ENCODE results near the gene BCDIN3D.

BCDIN3D gene

GRCh38 chr12:49801141-49802063, 41.5 kb downstream of the BCDIN3D start:
- Histone ChIP-seq H3K9me3 (ENCODE audit: low read length) (no peaks in the 10 kb centered on the region), H3K27ac (ENCODE audit: low read depth, low read length) (no peak overlapping the region), H3K4me3 (ENCODE audit: low read depth in 1 of 2, low read length in 2 of 2) (no peak overlapping the region), H3K27me3 (ENCODE audit: control insufficient read depth in 1 of 2, insufficient read depth in 2 of 2, low read length in 2 of 2) (no peaks in the 10 kb centered on the region), H3K9ac (ENCODE audit: low read length) (no peak overlapping the region), H3K36me3 (ENCODE audit: insufficient read depth, low read length) (peaks cover 74% of the 10 kb centered on the region), H3K4me1 (ENCODE audit: insufficient read depth, low read length) (no peaks in the 10 kb centered on the region)

GRCh38 chr12:49800421-49801140, 42.3 kb downstream of the BCDIN3D start:
- H3K9ac ChIP-seq (ENCODE audit: low read length): no peak overlapping the region
- peaks cover 68% of the 10 kb centered on the region for H3K36me3 ChIP-seq (ENCODE audit: insufficient read depth, low read length)
- H3K4me1 ChIP-seq (ENCODE audit: insufficient read depth, low read length): no peaks in the 10 kb centered on the region
- no peak overlapping the region for H3K27ac ChIP-seq (ENCODE audit: low read depth, low read length)
- no peaks in the 10 kb centered on the region for H3K9me3 ChIP-seq (ENCODE audit: low read length)
- no peaks in the 10 kb centered on the region for H3K27me3 ChIP-seq (ENCODE audit: control insufficient read depth in 1 of 2, insufficient read depth in 2 of 2, low read length in 2 of 2)
- H3K4me3 ChIP-seq (ENCODE audit: low read depth in 1 of 2, low read length in 2 of 2): no peak overlapping the region

DNA sequence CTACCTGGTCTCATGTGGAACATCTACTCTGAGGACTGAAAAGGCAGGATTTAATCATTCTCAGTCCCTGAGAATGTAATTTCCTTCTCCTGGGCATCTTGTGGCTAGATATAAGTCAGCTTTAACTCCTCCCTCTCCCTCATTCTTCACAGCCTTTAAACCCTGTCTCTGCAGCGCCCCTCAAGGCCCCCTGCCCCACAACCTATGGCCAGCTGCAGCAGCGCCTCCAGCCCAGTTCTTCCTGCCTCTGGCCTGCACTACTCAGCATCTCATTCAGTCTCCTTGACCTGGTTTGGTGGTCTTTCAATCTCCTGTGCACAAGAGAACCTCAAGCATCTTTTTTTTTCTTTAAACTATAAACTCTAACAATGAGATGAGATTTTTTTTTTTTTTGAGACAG, 44.0 kb downstream of the BCDIN3D start:
- H3K4me1 ChIP-seq (ENCODE audit: insufficient read depth, low read length): no peaks in the 10 kb centered on the region
- H3K9me3 ChIP-seq (ENCODE audit: low read length): no peaks in the 10 kb centered on the region
- no peaks in the 10 kb centered on the region for H3K27me3 ChIP-seq (ENCODE audit: control insufficient read depth in 1 of 2, insufficient read depth in 2 of 2, low read length in 2 of 2)
- no peak overlapping the region for H3K9ac ChIP-seq (ENCODE audit: low read length)
- peaks cover 51% of the 10 kb centered on the region for H3K36me3 ChIP-seq (ENCODE audit: insufficient read depth, low read length)
- H3K27ac ChIP-seq (ENCODE audit: low read depth, low read length): no peak overlapping the region
- no peak overlapping the region for H3K4me3 ChIP-seq (ENCODE audit: low read depth in 1 of 2, low read length in 2 of 2)

DNA sequence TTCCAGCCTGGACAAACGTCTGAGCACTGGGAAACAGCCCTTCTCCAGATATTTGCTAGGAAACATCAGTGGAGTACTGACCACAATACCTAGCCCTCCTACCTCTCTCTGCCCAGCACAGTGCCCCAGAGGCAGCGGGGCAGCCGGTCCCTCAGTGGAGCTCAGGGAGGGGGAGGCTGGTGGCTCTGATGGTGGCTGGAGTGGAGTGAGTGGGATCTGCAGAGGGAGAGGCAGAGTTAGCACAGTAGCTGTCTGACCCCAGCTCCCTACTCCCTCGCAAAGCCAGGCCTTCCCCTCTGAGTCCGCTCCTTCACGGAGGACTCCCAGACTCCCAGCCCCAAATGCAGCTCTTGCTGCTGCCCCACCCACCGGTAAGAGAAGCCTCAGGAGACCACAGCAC, 44.7 kb downstream of the BCDIN3D start:
- no peaks in the 10 kb centered on the region for H3K4me1 ChIP-seq (ENCODE audit: insufficient read depth, low read length)
- no peak overlapping the region for H3K27ac ChIP-seq (ENCODE audit: low read depth, low read length)
- H3K4me3 ChIP-seq (ENCODE audit: low read depth in 1 of 2, low read length in 2 of 2): no peak overlapping the region
- no peaks in the 10 kb centered on the region for H3K9me3 ChIP-seq (ENCODE audit: low read length)
- no peaks in the 10 kb centered on the region for H3K27me3 ChIP-seq (ENCODE audit: control insufficient read depth in 1 of 2, insufficient read depth in 2 of 2, low read length in 2 of 2)
- H3K9ac ChIP-seq (ENCODE audit: low read length): no peak overlapping the region
- H3K36me3 ChIP-seq (ENCODE audit: insufficient read depth, low read length): peaks cover 44% of the 10 kb centered on the region

- Histone ChIP-seq H3K4me1 (ENCODE audit: insufficient read depth, low read length) (no peaks in the 10 kb centered on the region), H3K4me3 (ENCODE audit: low read depth in 1 of 2, low read length in 2 of 2) (no peak overlapping the region), H3K9me3 (ENCODE audit: low read length) (no peaks in the 10 kb centered on the region), H3K27me3 (ENCODE audit: control insufficient read depth in 1 of 2, insufficient read depth in 2 of 2, low read length in 2 of 2) (no peaks in the 10 kb centered on the region), H3K9ac (ENCODE audit: low read length) (no peak overlapping the region), H3K36me3 (ENCODE audit: insufficient read depth, low read length) (peaks cover 36% of the 10 kb centered on the region), H3K27ac (ENCODE audit: low read depth, low read length) (no peak overlapping the region)
These were observed 45.5 kb downstream of the BCDIN3D start for GRCh38 chr12:49797449-49797776.

GRCh38 chr12:49796606-49797448, 46.1 kb downstream of the BCDIN3D start:
- Histone ChIP-seq H3K27me3 (ENCODE audit: control insufficient read depth in 1 of 2, insufficient read depth in 2 of 2, low read length in 2 of 2) (no peaks in the 10 kb centered on the region), H3K4me1 (ENCODE audit: insufficient read depth, low read length) (no peaks in the 10 kb centered on the region), H3K9me3 (ENCODE audit: low read length) (no peaks in the 10 kb centered on the region), H3K4me3 (ENCODE audit: low read depth in 1 of 2, low read length in 2 of 2) (no peak overlapping the region), H3K36me3 (ENCODE audit: insufficient read depth, low read length) (peaks cover 40% of the 10 kb centered on the region), H3K27ac (ENCODE audit: low read depth, low read length) (no peak overlapping the region), H3K9ac (ENCODE audit: low read length) (no peak overlapping the region)

- H3K36me3 ChIP-seq (ENCODE audit: insufficient read depth, low read length): peaks cover 33% of the 10 kb centered on the region
These were observed 46.8 kb downstream of the BCDIN3D start for GRCh38 chr12:49796155-49796554.

DNA sequence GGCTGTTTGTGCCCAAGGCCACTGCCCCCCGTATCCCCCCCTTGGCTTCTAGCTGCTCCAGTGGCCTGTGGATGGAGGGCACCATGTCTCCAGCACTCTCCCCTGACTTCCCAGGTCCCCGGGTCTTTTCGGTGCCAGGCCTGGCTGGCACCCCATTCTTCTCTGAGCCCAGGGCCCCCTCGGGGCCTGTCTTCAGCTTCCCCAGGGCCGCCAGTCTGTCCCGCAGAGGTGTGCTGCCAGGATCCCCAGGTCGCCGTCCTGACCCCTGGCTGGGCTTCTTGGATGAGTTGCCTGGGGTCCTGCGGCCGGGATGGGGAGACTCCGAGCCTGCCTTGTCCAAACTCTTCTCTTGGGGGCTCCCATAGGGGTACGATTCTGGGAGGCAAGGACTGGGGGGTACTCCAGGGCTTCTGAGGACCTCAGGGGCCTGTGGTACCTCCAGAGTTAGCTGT, 47.2 kb downstream of the BCDIN3D start:
- Histone ChIP-seq H3K9ac (ENCODE audit: low read length) (no peak overlapping the region), H3K27me3 (ENCODE audit: control insufficient read depth in 1 of 2, insufficient read depth in 2 of 2, low read length in 2 of 2) (no peaks in the 10 kb centered on the region), H3K27ac (ENCODE audit: low read depth, low read length) (no peak overlapping the region), H3K36me3 (ENCODE audit: insufficient read depth, low read length) (peaks cover 30% of the 10 kb centered on the region), H3K9me3 (ENCODE audit: low read length) (no peaks in the 10 kb centered on the region), H3K4me1 (ENCODE audit: insufficient read depth, low read length) (no peaks in the 10 kb centered on the region), H3K4me3 (ENCODE audit: low read depth in 1 of 2, low read length in 2 of 2) (no peak overlapping the region)

More at GRCh38 chr12:49796155-49796554, 46.8 kb downstream of the BCDIN3D start:
- Histone ChIP-seq H3K27me3 (ENCODE audit: control insufficient read depth in 1 of 2, insufficient read depth in 2 of 2, low read length in 2 of 2) (no peaks in the 10 kb centered on the region), H3K9ac (ENCODE audit: low read length) (no peak overlapping the region), H3K27ac (ENCODE audit: low read depth, low read length) (no peak overlapping the region), H3K4me3 (ENCODE audit: low read depth in 1 of 2, low read length in 2 of 2) (no peak overlapping the region), H3K9me3 (ENCODE audit: low read length) (no peaks in the 10 kb centered on the region), H3K4me1 (ENCODE audit: insufficient read depth, low read length) (no peaks in the 10 kb centered on the region)

GRCh38 chr12:49794811-49795653, 47.9 kb downstream of the BCDIN3D start:
- Histone ChIP-seq H3K4me3 (ENCODE audit: low read depth in 1 of 2, low read length in 2 of 2) (no peak overlapping the region), H3K36me3 (ENCODE audit: insufficient read depth, low read length) (peaks cover 23% of the 10 kb centered on the region), H3K9ac (ENCODE audit: low read length) (no peak overlapping the region), H3K4me1 (ENCODE audit: insufficient read depth, low read length) (no peaks in the 10 kb centered on the region), H3K27ac (ENCODE audit: low read depth, low read length) (no peak overlapping the region), H3K9me3 (ENCODE audit: low read length) (no peaks in the 10 kb centered on the region), H3K27me3 (ENCODE audit: control insufficient read depth in 1 of 2, insufficient read depth in 2 of 2, low read length in 2 of 2) (no peaks in the 10 kb centered on the region)

- H3K4me1 ChIP-seq (ENCODE audit: insufficient read depth, low read length): no peaks in the 10 kb centered on the region
- no peak overlapping the region for H3K4me3 ChIP-seq (ENCODE audit: low read depth in 1 of 2, low read length in 2 of 2)
- no peaks in the 10 kb centered on the region for H3K27me3 ChIP-seq (ENCODE audit: control insufficient read depth in 1 of 2, insufficient read depth in 2 of 2, low read length in 2 of 2)
- peaks cover 23% of the 10 kb centered on the region for H3K36me3 ChIP-seq (ENCODE audit: insufficient read depth, low read length)
- no peak overlapping the region for H3K9ac ChIP-seq (ENCODE audit: low read length)
- no peaks in the 10 kb centered on the region for H3K9me3 ChIP-seq (ENCODE audit: low read length)
- H3K27ac ChIP-seq (ENCODE audit: low read depth, low read length): no peak overlapping the region
These were observed 48.9 kb downstream of the BCDIN3D start for GRCh38 chr12:49794021-49794420.

Measured in muscle layer of colon (tissue), 2 donors.